HepG2 (cell line): ENCODE results near the gene LRRC4C. TPM values are rescaled to one million over a fixed set of nuclear protein-coding genes. Genes with fewer than 3 reads are reported as not detected.
"Not testable (repeated sequence)": the region's sequence is repeated elsewhere in the genome, so short reads cannot be mapped to it uniquely, and the experiment has no call there.

Experiments
- ATAC-seq: fragments of 200-7000 bp; cut with Tn5 transposase; 3 replicates; pipeline ENCODE4 v1.9.1; 2020; ENCODE audit warnings: mild to moderate bottlenecking, moderate library complexity
- BruUV-seq: library from RNA; stranded (reverse); fragments of 400-500 nt; replicated peaks from 2 replicates; lab custom pipeline; 2021; lab: Mats Ljungman, UMichigan
- CTCF ChIA-PET: fragments of 300-600 bp; formaldehyde crosslinking; extraction: SDS; loops from one replicate; lab custom pipeline; 2021; ENCODE audit warnings: low total read pairs, inconsistent platforms, low intra/inter-chr PET ratio; lab: Yijun Ruan, JAX
- POLR2A ChIA-PET: fragments of 350-600 bp; sonication (Branson Sonifier 250); formaldehyde crosslinking; loops from one replicate; lab custom pipeline; 2020; ENCODE audit warnings: antibody characterized with exemption, inconsistent platforms; lab: Yijun Ruan, JAX
- DNase-seq: peaks from one replicate; pipeline ENCODE4 v3.0.0-alpha.2; 2015; ENCODE audit warnings: low spot score
- FAIRE-seq: peaks from 3 replicates; lab custom pipeline; 2011; peaks lifted over from hg19 to GRCh38; lab: Jason Lieb, UNC
- H2AFZ ChIP-seq: one replicate; pipeline ENCODE4 v1.6.1; 2011; ENCODE audit warnings: low read length, inconsistent platforms
- H3K27ac ChIP-seq: fragments of 300-600 bp; 3 replicates; pipeline ENCODE4 v1.8.0; 2011; ENCODE audit warnings: mixed run types, mild to moderate bottlenecking, mixed read lengths, low read length, inconsistent platforms; ENCODE audit not compliant: insufficient read depth; ENCODE audit errors: extremely low read length
- H3K27me3 ChIP-seq, 2 experiments: fragments of 200-600 bp in 1 of 2; 2 replicates in 1 of 2; 3 replicates in 1 of 2; pipeline versions ENCODE4 v1.6.0 to v1.8.0; 2011; ENCODE audit warnings: low read length in 2 of 2, mild to moderate bottlenecking in 2 of 2, moderate library complexity in 2 of 2, inconsistent platforms in 1 of 2; ENCODE audit not compliant: insufficient read depth in 2 of 2, control insufficient read depth in 1 of 2
- H3K36me3 ChIP-seq, 2 experiments: fragments of 200-600 bp in 1 of 2; replicated peaks in 1 of 2; 2 replicates in 1 of 2; 3 replicates in 1 of 2; pipeline versions ENCODE4 v1.5.1 to v1.8.0; 2011; ENCODE audit warnings: low read length in 2 of 2, inconsistent platforms in 1 of 2; ENCODE audit not compliant: insufficient read depth in 2 of 2, control insufficient read depth in 1 of 2
- H3K4me1 ChIP-seq: 2 replicates; pipeline ENCODE4 v1.5.1; 2012; ENCODE audit warnings: low read length, inconsistent platforms; ENCODE audit not compliant: insufficient read depth
- H3K4me2 ChIP-seq: 2 replicates; pipeline ENCODE4 v1.6.0; 2011; ENCODE audit warnings: low read depth, low read length, inconsistent platforms
- H3K4me3 ChIP-seq, 3 experiments: fragments of 200-600 bp in 1 of 3; sonication (generic), shearing (Covaris generic) in 1 of 3; replicated peaks in 1 of 3; 2 replicates each; pipeline ENCODE4 v1.5.1; 2011 to 2016; ENCODE audit warnings: low read length in 3 of 3, inconsistent platforms in 2 of 3, low read depth in 2 of 3, mild to moderate bottlenecking in 2 of 3, control low read depth in 1 of 3, mixed read lengths in 1 of 3; ENCODE audit not compliant: insufficient read depth in 1 of 3
- H3K79me2 ChIP-seq: one replicate; pipeline ENCODE4 v1.6.1; 2011; ENCODE audit warnings: low read length, inconsistent platforms; ENCODE audit not compliant: insufficient read depth
- H3K9ac ChIP-seq: 2 replicates; pipeline ENCODE4 v1.6.0; 2011; ENCODE audit warnings: mild to moderate bottlenecking, low read depth, low read length, inconsistent platforms; ENCODE audit not compliant: insufficient read depth
- H3K9me3 ChIP-seq: 2 replicates; pipeline ENCODE4 v1.5.1; 2012; ENCODE audit warnings: mild to moderate bottlenecking, low read length
- H4K20me1 ChIP-seq: 2 replicates; pipeline ENCODE4 v1.6.0; 2011; ENCODE audit warnings: inconsistent platforms, mild to moderate bottlenecking, low read length, moderate library complexity; ENCODE audit not compliant: insufficient read depth
- BHLHE40 ChIP-seq: IDR thresholded peaks from 2 replicates; pipeline ENCODE4 v1.6.1; 2011; ENCODE audit warnings: low read length, improper control_type of control experiment
- ONECUT2 ChIP-seq: sonication (generic); formaldehyde crosslinking; IDR thresholded peaks from 2 replicates; pipeline ENCODE4 v1.4.0; 2020; ENCODE audit warnings: missing genetic modification reagents
- ZBTB44 ChIP-seq: sonication (generic); formaldehyde crosslinking; IDR thresholded peaks from 2 replicates; pipeline ENCODE4 v1.4.0; 2020; ENCODE audit warnings: missing genetic modification reagents
- ZNF12 ChIP-seq: sonication (generic); formaldehyde crosslinking; IDR thresholded peaks from 2 replicates; pipeline ENCODE4 v1.5.0; 2020; ENCODE audit warnings: missing genetic modification reagents
- ZNF432 ChIP-seq: sonication (generic); formaldehyde crosslinking; IDR thresholded peaks from 2 replicates; pipeline ENCODE4 v1.5.0; 2020; ENCODE audit warnings: missing genetic modification reagents, mild to moderate bottlenecking, borderline replicate concordance
- WGBS: methylation state at CpG from one replicate; pipeline ENCODE4 v1.1.6; 2017; ENCODE audit warnings: low lambda C conversion rate; 5-methylcytosine and 5-hydroxymethylcytosine counted together
- in situ Hi-C: cut with HindIII; loops from 2 replicates; pipeline ENCODE4 v1.10.0; 2017; ENCODE audit warnings: low pct_unique_long_range_greater_than_20kb; ENCODE audit not compliant: extremely low pct_ligation_motif_present
- intact Hi-C: fragments of 100-400 bp; cut with micrococcal nuclease; formaldehyde crosslinking; loops from one replicate; pipeline ENCODE4 v1.10.0; 2022; ENCODE audit not compliant: unreplicated experiment
- polyA plus RNA-seq, 8 experiments: library from polyadenylated mRNA; depleted of rRNA in 3 of 8; stranded (reverse) in 7 of 8; unstranded in 1 of 8; fragments of >200 nt; fragmentation: Illumina TruSeq in 4 of 8; extraction: Trizol in 4 of 8; gene quantifications; 2 replicates each; pipeline versions ENCODE4 v1.2.1 to v1.2.3, GENCODE V29; 2011 to 2016; ENCODE audit warnings: low read depth in 4 of 8, missing spikeins in 1 of 8, mixed read lengths in 1 of 8; ENCODE audit not compliant: insufficient read depth in 1 of 8
- total RNA-seq, 5 experiments: library from RNA; depleted of rRNA; stranded (reverse); fragments of >200 nt; fragmentation: Illumina TruSeq; extraction: Trizol; gene quantifications; 2 replicates each; pipeline ENCODE4 v1.2.3, GENCODE V29; 2016; ENCODE audit warnings: low read depth in 1 of 5

The LRRC4C gene
- total and polyA plus RNA-seq, 2 of the 13 experiments (the other 11 are each of a cell fraction or from before 2014, with no cell fraction given) = not detected

GRCh38 chr11:40202589-40203270, 1256.7 kb downstream of the LRRC4C start:
- TF ChIP-seq ONECUT2 (CRISPR knock-in tag) (no peak), ZNF432 (CRISPR knock-in tag) (no peak), ZNF12 (CRISPR knock-in tag) (no peak), BHLHE40 (no peak), ZBTB44 (no peak)
- Histone ChIP-seq H3K4me1 (no peaks in the 10 kb centered on the region), H3K79me2 (no peaks in the 10 kb centered on the region), H3K27me3 (no peaks in the 10 kb centered on the region), H3K4me3 (no peak overlapping the region), H3K9ac (no peak overlapping the region), H3K27ac (no peak overlapping the region), H3K36me3 (no peaks in the 10 kb centered on the region), H2AFZ (no peak overlapping the region), H4K20me1 (no peaks in the 10 kb centered on the region), H3K9me3 (no peaks in the 10 kb centered on the region), H3K4me2 (no peak overlapping the region)
- ChIA-PET POLR2A (no interaction called here), CTCF (no interaction called here)
- FAIRE-seq (no peak), DNase-seq (no peak), ATAC-seq (no peak)
- in situ Hi-C loops = no loop called here
- BruUV-seq = no TSS peak
- intact Hi-C loops = no loop called here
- WGBS = 0% methylated on average over 2 of the region's 3 CpGs

GRCh38 chr11:40192590-40192989, 1266.9 kb downstream of the LRRC4C start:
- CTCF ChIA-PET, H3K4me3 ChIP-seq, FAIRE-seq, in situ Hi-C loops, H3K79me2 ChIP-seq, H2AFZ ChIP-seq, H4K20me1 ChIP-seq, H3K36me3 ChIP-seq, BruUV-seq, intact Hi-C loops, H3K4me1 ChIP-seq, ATAC-seq, DNase-seq, POLR2A ChIA-PET, H3K27me3 ChIP-seq, H3K4me2 ChIP-seq, H3K27ac ChIP-seq, H3K9ac ChIP-seq, H3K9me3 ChIP-seq: not testable (repeated sequence)
- WGBS = 18% methylated on average over 4 of the region's 5 CpGs
